G401 (cell line): ENCODE data around the gene LACRT. TPM values are rescaled to one million over a fixed set of nuclear protein-coding genes. Genes with fewer than 3 reads are reported as not detected.
"Not testable (repeated sequence)": the region's sequence is repeated elsewhere in the genome, so short reads cannot be mapped to it uniquely, and the experiment has no call there.

Experiments used
- DNase-seq: peaks from one replicate; pipeline ENCODE4 v3.0.0-alpha.2; 2015; ENCODE audit warnings: low spot score
- in situ Hi-C: cut with HindIII; loops from 2 replicates; pipeline ENCODE4 v1.10.0; 2016; ENCODE audit warnings: low sequenced_read_pairs, mixed read lengths
- total RNA-seq: library from RNA; depleted of rRNA; stranded (reverse); fragments of >200 nt; shearing (Covaris generic); gene quantifications from 2 replicates; pipeline ENCODE4 v1.2.3, GENCODE V29; 2014

LACRT gene
- total RNA-seq, 1 experiment from 2014 or later, result not detected

GRCh38 chr12:54641554-54641953 lies 6.9 kb upstream of the LACRT start:
- in situ Hi-C loops, result no loop called here
- DNase-seq, result no peak

GRCh38 chr12:54641089-54641488 lies 6.4 kb upstream of the LACRT start:
- no peak for DNase-seq
- in situ Hi-C loops, result no loop called here

- in situ Hi-C loops, result not testable (repeated sequence)
Measured at GRCh38 chr12:54639112-54639511, 4.4 kb upstream of the LACRT start.

GRCh38 chr12:54631988-54632728 lies 2.5 kb downstream of the LACRT start:
- no peak for DNase-seq
- in situ Hi-C loops, result no loop called here

More at GRCh38 chr12:54639112-54639511, 4.4 kb upstream of the LACRT start:
- DNase-seq, result not testable (repeated sequence)

GRCh38 chr12:54631551-54631950 lies 3.1 kb downstream of the LACRT start:
- in situ Hi-C loops, result no loop called here
- no peak for DNase-seq

GRCh38 chr12:54629925-54630324 lies 4.8 kb downstream of the LACRT start:
- in situ Hi-C loops, result no loop called here
- DNase-seq, result no peak

- DNase-seq, result peak; percentile 34
- in situ Hi-C loops, result no loop called here
Measured at GRCh38 chr12:54628186-54628846, 6.4 kb downstream of the LACRT start.

GRCh38 chr12:54627304-54627703 lies 7.4 kb downstream of the LACRT start:
- no peak for DNase-seq
- in situ Hi-C loops, result no loop called here

- no peak for DNase-seq
- in situ Hi-C loops, result no loop called here
Measured at GRCh38 chr12:54625598-54625997, 9.1 kb downstream of the LACRT start.

- in situ Hi-C loops, result no loop called here
- DNase-seq, result no peak
Measured at GRCh38 chr12:54624315-54625279, 10.1 kb downstream of the LACRT start.

- no peak for DNase-seq
- in situ Hi-C loops, result no loop called here
Measured at GRCh38 chr12:54622463-54623183, 12.1 kb downstream of the LACRT start.

GRCh38 chr12:54616933-54617680 lies 17.6 kb downstream of the LACRT start:
- DNase-seq, result peak; percentile 85
- in situ Hi-C loops, result no loop called here

- DNase-seq, result peak; percentile 65
- in situ Hi-C loops, result no loop called here
Measured at GRCh38 chr12:54612225-54612750, 22.4 kb downstream of the LACRT start.

- in situ Hi-C loops, result no loop called here
- no peak for DNase-seq
Measured at GRCh38 chr12:54611715-54612149, 23.0 kb downstream of the LACRT start.

GRCh38 chr12:54608769-54609168 lies 25.9 kb downstream of the LACRT start:
- in situ Hi-C loops, result no loop called here
- DNase-seq, result no peak

GRCh38 chr12:54608156-54608555 lies 26.5 kb downstream of the LACRT start:
- in situ Hi-C loops, result no loop called here

GRCh38 chr12:54606556-54606955 lies 28.1 kb downstream of the LACRT start:
- in situ Hi-C loops, result no loop called here
- no peak for DNase-seq

More at GRCh38 chr12:54608156-54608555, 26.5 kb downstream of the LACRT start:
- no peak for DNase-seq
